A673 (cell line): ENCODE results near the gene OTOP1. TPM values are rescaled to one million over a fixed set of nuclear protein-coding genes. Genes with fewer than 3 reads are reported as not detected.
A peak's percentile ranks its signal among the peaks of the same experiment; 100 is the strongest.
"Not testable (repeated sequence)": the region's sequence is repeated elsewhere in the genome, so short reads cannot be mapped to it uniquely, and the experiment has no call there.

ENCODE experiments used
- BruUV-seq: library from RNA; stranded (reverse); fragments of 400-500 nt; replicated peaks from 2 replicates; lab custom pipeline; 2021; lab: Mats Ljungman, UMichigan
- CTCF ChIA-PET: fragments of 300-600 bp; sonication (Branson Sonifier 250); formaldehyde crosslinking; loops from one replicate; lab custom pipeline; 2022; ENCODE audit warnings: antibody characterized with exemption; lab: Charles Lee
- POLR2A ChIA-PET: fragments of 300-600 bp; sonication (Branson Sonifier 250); formaldehyde crosslinking; loops from one replicate; lab custom pipeline; 2022; ENCODE audit warnings: antibody characterized with exemption; ENCODE audit not compliant: low non-redundant PET; lab: Charles Lee
- DNase-seq: peaks from one replicate; pipeline ENCODE4 v3.0.0-alpha.2; 2015; ENCODE audit warnings: low spot score
- H3K27ac ChIP-seq: fragments of 200-600 bp; sonication (generic); 2 replicates; pipeline ENCODE4 v1.5.1; 2016; ENCODE audit warnings: mixed run types, low read depth, mild to moderate bottlenecking, mixed read lengths, antibody characterized with exemption, low read length; ENCODE audit not compliant: poor library complexity, severe bottlenecking
- H3K27me3 ChIP-seq: fragments of 200-600 bp; sonication (generic); replicated peaks from 2 replicates; pipeline ENCODE4 v1.6.1; 2017; ENCODE audit warnings: mixed run types, low read depth, mild to moderate bottlenecking, mixed read lengths, antibody characterized with exemption, low read length; ENCODE audit not compliant: insufficient read depth, poor library complexity
- H3K36me3 ChIP-seq: fragments of 200-600 bp; sonication (generic); 2 replicates; pipeline ENCODE4 v1.6.1; 2016; ENCODE audit warnings: mixed run types, mild to moderate bottlenecking, mixed read lengths, antibody characterized with exemption, low read length; ENCODE audit not compliant: insufficient read depth, poor library complexity, severe bottlenecking
- H3K4me1 ChIP-seq: fragments of 200-600 bp; sonication (generic); 2 replicates; pipeline ENCODE4 v1.6.1; 2017; ENCODE audit warnings: mixed run types, mild to moderate bottlenecking, mixed read lengths, antibody characterized with exemption, low read length; ENCODE audit not compliant: insufficient read depth, poor library complexity, severe bottlenecking
- H3K4me3 ChIP-seq: fragments of 200-600 bp; sonication (generic); 2 replicates; pipeline ENCODE4 v1.5.1; 2016; ENCODE audit warnings: low read depth, mixed run types, mild to moderate bottlenecking, mixed read lengths, low read length; ENCODE audit not compliant: poor library complexity, severe bottlenecking
- H3K9me3 ChIP-seq: fragments of 200-600 bp; sonication (generic); 2 replicates; pipeline ENCODE4 v1.6.1; 2016; ENCODE audit warnings: mixed run types, low read depth, mild to moderate bottlenecking, mixed read lengths, antibody characterized with exemption, low read length; ENCODE audit not compliant: poor library complexity, severe bottlenecking
- CTCF ChIP-seq: fragments of 300-800, 200-600 bp; sonication (generic); conservative IDR thresholded peaks from 2 replicates; pipeline ENCODE4 v1.5.1; 2017; ENCODE audit warnings: low read depth, mild to moderate bottlenecking, antibody characterized with exemption, low read length, moderate library complexity, mixed read lengths
- EZH2 ChIP-seq: fragments of 200-600 bp; sonication (generic); IDR thresholded peaks from 2 replicates; pipeline ENCODE4 v1.6.1; 2017; ENCODE audit warnings: borderline replicate concordance, low read depth, mild to moderate bottlenecking, mixed read lengths, antibody characterized with exemption, low read length; ENCODE audit not compliant: poor library complexity, severe bottlenecking
- intact Hi-C: fragments of 100-400 bp; cut with micrococcal nuclease; formaldehyde crosslinking; loops from one replicate; pipeline ENCODE4 v1.10.0; 2022; ENCODE audit not compliant: unreplicated experiment
- total RNA-seq: library from RNA; stranded (reverse); gene quantifications from 2 replicates; pipeline ENCODE4 v1.2.3, GENCODE V29; 2021

OTOP1 gene
- total RNA-seq, 1 experiment from 2014 or later = not detected

DNA sequence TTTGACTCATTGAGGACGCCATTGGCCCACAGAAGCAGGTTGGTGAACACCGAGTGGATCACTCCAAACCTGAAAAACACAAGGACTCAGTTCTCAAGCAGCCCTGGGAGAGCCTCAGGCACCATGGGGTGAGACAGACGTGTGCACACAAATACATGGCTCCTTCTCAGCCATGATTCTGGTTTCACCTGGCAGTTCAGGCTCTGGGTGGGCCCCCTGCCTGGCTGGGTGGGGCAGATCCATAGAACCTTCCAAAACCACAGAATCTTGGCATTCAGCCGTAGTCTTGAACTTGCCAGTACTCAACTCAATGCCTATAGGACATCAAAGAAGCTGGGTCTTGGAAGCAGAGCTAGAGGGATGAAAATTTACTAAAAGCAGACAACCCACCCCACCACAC, 24.2 kb downstream of the OTOP1 start:
- no peak overlapping the region for H3K27ac ChIP-seq
- H3K36me3 ChIP-seq = no peaks in the 10 kb centered on the region
- TF ChIP-seq EZH2 (no peak), CTCF (no peak)
- CTCF ChIA-PET = no interaction called here
- no peak overlapping the region for H3K4me3 ChIP-seq
- H3K9me3 ChIP-seq = no peaks in the 10 kb centered on the region
- BruUV-seq = no TSS peak
- no peak for DNase-seq
- no peaks in the 10 kb centered on the region for H3K4me1 ChIP-seq
- intact Hi-C loops = no loop called here
- peaks cover 45% of the 10 kb centered on the region for H3K27me3 ChIP-seq
- POLR2A ChIA-PET = no interaction called here

DNA sequence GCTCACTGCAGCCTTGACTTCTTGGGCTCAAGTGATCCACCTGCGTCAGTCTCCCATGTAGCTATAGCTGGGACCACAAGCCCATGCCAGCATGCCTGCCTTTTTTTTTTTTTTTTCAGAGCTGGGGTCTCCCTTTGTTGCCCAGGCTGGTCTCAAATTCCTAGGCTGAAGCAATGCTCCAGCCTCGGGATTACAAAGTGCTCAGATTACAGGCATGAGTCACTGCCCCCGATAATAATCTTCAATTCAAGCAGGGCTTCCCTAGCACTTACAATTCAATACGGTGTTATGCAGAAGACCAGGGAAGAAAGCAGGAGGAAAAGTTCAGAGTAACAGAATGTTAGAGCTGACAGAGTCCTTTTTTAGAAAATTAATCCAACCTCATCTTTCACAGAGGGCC, 26.1 kb downstream of the OTOP1 start:
- ChIA-PET CTCF (no interaction called here), POLR2A (no interaction called here)
- H3K4me1 ChIP-seq = no peaks in the 10 kb centered on the region
- H3K9me3 ChIP-seq = no peaks in the 10 kb centered on the region
- no peak overlapping the region for H3K4me3 ChIP-seq
- no peaks in the 10 kb centered on the region for H3K36me3 ChIP-seq
- peak; percentile 30 for DNase-seq
- no TSS peak for BruUV-seq
- H3K27ac ChIP-seq = no peak overlapping the region
- no peak for TF ChIP-seq CTCF
- TF ChIP-seq EZH2 = no peak
- H3K27me3 ChIP-seq = peaks cover 27% of the 10 kb centered on the region
- intact Hi-C loops = no loop called here

- CTCF ChIA-PET = no interaction called here
- POLR2A ChIA-PET = no interaction called here
- Histone ChIP-seq H3K4me1 (no peaks in the 10 kb centered on the region), H3K4me3 (no peak overlapping the region), H3K27me3 (no peaks in the 10 kb centered on the region), H3K27ac (no peak overlapping the region), H3K36me3 (no peaks in the 10 kb centered on the region), H3K9me3 (no peaks in the 10 kb centered on the region)
- no peak for DNase-seq
- TF ChIP-seq EZH2 = no peak
- TF ChIP-seq CTCF = no peak
- intact Hi-C loops = no loop called here
- BruUV-seq = no TSS peak
Measured at GRCh38 chr4:4195354-4195753, 31.4 kb downstream of the OTOP1 start.

DNA sequence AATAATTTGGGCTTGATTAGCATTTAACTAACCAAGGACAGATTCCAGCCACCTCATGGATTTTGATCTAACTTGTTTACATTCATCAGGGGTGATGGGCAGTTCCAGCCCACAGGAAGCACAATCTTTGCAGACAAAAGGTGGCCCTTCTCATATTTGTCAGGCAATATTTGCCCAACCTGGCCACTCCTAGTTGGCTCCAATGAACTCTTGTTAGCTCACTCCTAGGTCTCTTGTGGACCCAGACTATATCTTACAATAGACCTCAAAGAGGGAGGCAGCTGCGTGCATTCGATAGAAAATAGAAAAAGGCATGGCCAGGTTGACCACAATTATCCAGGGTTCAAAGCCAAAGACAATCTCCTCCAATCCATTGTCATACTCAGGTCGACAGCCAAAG, 38.2 kb downstream of the OTOP1 start:
- H3K27ac ChIP-seq, H3K36me3 ChIP-seq, H3K4me3 ChIP-seq, H3K27me3 ChIP-seq, CTCF ChIA-PET, POLR2A ChIA-PET, DNase-seq, H3K9me3 ChIP-seq, BruUV-seq, H3K4me1 ChIP-seq, intact Hi-C loops: not testable (repeated sequence)
